ENCODE measurements around the gene CNTN4. TPM values are rescaled to one million over a fixed set of nuclear protein-coding genes. Genes with fewer than 3 reads are reported as not detected.

Gene CNTN4
- total RNA-seq, 2 donors from 2014 or later: 48.3 to 66.5 TPM

GRCh38 chr3:3023111-3023745 lies 924.6 kb downstream of the CNTN4 start:
- DNase-seq (ENCODE audit: low spot score): no peak
- intact Hi-C loops (cut with DNase I): no loop called here

GRCh38 chr3:3027976-3028567 lies 929.4 kb downstream of the CNTN4 start:
- DNase-seq (ENCODE audit: low spot score): no peak
- intact Hi-C loops (cut with DNase I): no loop called here

GRCh38 chr3:3031326-3031725 lies 932.7 kb downstream of the CNTN4 start:
- intact Hi-C loops (cut with DNase I): no loop called here
- DNase-seq (ENCODE audit: low spot score): no peak

GRCh38 chr3:3037156-3037555 lies 938.5 kb downstream of the CNTN4 start:
- intact Hi-C loops (cut with DNase I): no loop called here
- DNase-seq (ENCODE audit: low spot score): no peak

- intact Hi-C loops (cut with DNase I): no loop called here
- DNase-seq (ENCODE audit: low spot score): no peak
These were observed 939.7 kb downstream of the CNTN4 start for GRCh38 chr3:3038201-3038991.

GRCh38 chr3:3053974-3054373 lies 955.3 kb downstream of the CNTN4 start:
- intact Hi-C loops (cut with DNase I): no loop called here
- DNase-seq (ENCODE audit: low spot score): no peak

GRCh38 chr3:3059645-3060044 lies 961.0 kb downstream of the CNTN4 start:
- intact Hi-C loops (cut with DNase I): no loop called here

GRCh38 chr3:3064297-3064696 lies 965.6 kb downstream of the CNTN4 start:
- intact Hi-C loops (cut with DNase I): no loop called here

More at GRCh38 chr3:3059645-3060044, 961.0 kb downstream of the CNTN4 start:
- DNase-seq (ENCODE audit: low spot score): no peak

GRCh38 chr3:3065876-3066275 lies 967.2 kb downstream of the CNTN4 start:
- DNase-seq (ENCODE audit: low spot score): no peak
- intact Hi-C loops (cut with DNase I): no loop called here

More at GRCh38 chr3:3064297-3064696, 965.6 kb downstream of the CNTN4 start:
- DNase-seq (ENCODE audit: low spot score): no peak

GRCh38 chr3:3066378-3066777 lies 967.7 kb downstream of the CNTN4 start:
- intact Hi-C loops (cut with DNase I): no loop called here
- no peak for DNase-seq (ENCODE audit: low spot score)

GRCh38 chr3:3066910-3067309 lies 968.2 kb downstream of the CNTN4 start:
- intact Hi-C loops (cut with DNase I): no loop called here

GRCh38 chr3:3068358-3068881 lies 969.8 kb downstream of the CNTN4 start:
- DNase-seq (ENCODE audit: low spot score): no peak
- intact Hi-C loops (cut with DNase I): no loop called here

More at GRCh38 chr3:3066910-3067309, 968.2 kb downstream of the CNTN4 start:
- no peak for DNase-seq (ENCODE audit: low spot score)

GRCh38 chr3:3069723-3070122 lies 971.1 kb downstream of the CNTN4 start:
- no peak for DNase-seq (ENCODE audit: low spot score)
- intact Hi-C loops (cut with DNase I): no loop called here

- intact Hi-C loops (cut with DNase I): no loop called here
- no peak for DNase-seq (ENCODE audit: low spot score)
These were observed 972.5 kb downstream of the CNTN4 start for GRCh38 chr3:3071136-3071535.

GRCh38 chr3:3074551-3075257 lies 976.0 kb downstream of the CNTN4 start:
- intact Hi-C loops (cut with DNase I): no loop called here
- no peak for DNase-seq (ENCODE audit: low spot score)

- intact Hi-C loops (cut with DNase I): no loop called here
- DNase-seq (ENCODE audit: low spot score): no peak
These were observed 981.6 kb downstream of the CNTN4 start for GRCh38 chr3:3080309-3080708.

- no peak for DNase-seq (ENCODE audit: low spot score)
These were observed 982.9 kb downstream of the CNTN4 start for GRCh38 chr3:3081381-3082233.

GRCh38 chr3:3082234-3082924 lies 983.7 kb downstream of the CNTN4 start:
- DNase-seq (ENCODE audit: low spot score): no peak
- intact Hi-C loops (cut with DNase I): no loop called here

More at GRCh38 chr3:3081381-3082233, 982.9 kb downstream of the CNTN4 start:
- intact Hi-C loops (cut with DNase I): no loop called here

Measured in posterior vena cava (tissue), 2 donors.